Activated CD4-positive, alpha-beta memory T cell treated with anti-CD3 and anti-CD28 coated beads for 36 hours (primary cell): ENCODE results near the gene TRPM8. TPM values are rescaled to one million over a fixed set of nuclear protein-coding genes. Genes with fewer than 3 reads are reported as not detected.

ENCODE experiments used
- CTCF ChIA-PET: fragments of 350-600 bp; sonication (Branson Sonifier 250); formaldehyde crosslinking; loops from one replicate; lab custom pipeline; 2021; ENCODE audit warnings: antibody characterized with exemption, inconsistent platforms; lab: Charles Lee
- POLR2A ChIA-PET: fragments of 350-600 bp; sonication (Branson Sonifier 250); formaldehyde crosslinking; loops from one replicate; lab custom pipeline; 2021; ENCODE audit warnings: antibody characterized with exemption; lab: Charles Lee
- DNase-seq: peaks from one replicate; pipeline ENCODE4 v3.0.0-alpha.2; 2020
- H3K27ac Mint-ChIP-seq: one replicate; pipeline ENCODE4 v1.8.0; 2021; ENCODE audit warnings: mixed read lengths
- H3K27me3 Mint-ChIP-seq: one replicate; pipeline ENCODE4 v1.8.0; 2021; ENCODE audit warnings: mixed read lengths
- H3K36me3 Mint-ChIP-seq: one replicate; pipeline ENCODE4 v1.8.0; 2021; ENCODE audit warnings: mixed read lengths
- H3K4me1 Mint-ChIP-seq: one replicate; pipeline ENCODE4 v1.8.0; 2021; ENCODE audit warnings: low read depth, mixed read lengths
- H3K4me3 Mint-ChIP-seq: one replicate; pipeline ENCODE4 v1.8.0; 2021; ENCODE audit warnings: mild to moderate bottlenecking, mixed read lengths
- H3K9me3 Mint-ChIP-seq: one replicate; pipeline ENCODE4 v1.8.0; 2021; ENCODE audit warnings: mixed read lengths
- intact Hi-C: fragments of 100-400 bp; cut with micrococcal nuclease; formaldehyde crosslinking; loops from one replicate; pipeline ENCODE4 v1.15.1; 2023
- total RNA-seq, 2 experiments: library from RNA; stranded (reverse); gene quantifications; one replicate each; pipeline ENCODE4 v1.2.3, GENCODE V29; 2021

TRPM8 gene
- total RNA-seq, 2 experiments from 2014 or later: not detected

DNA sequence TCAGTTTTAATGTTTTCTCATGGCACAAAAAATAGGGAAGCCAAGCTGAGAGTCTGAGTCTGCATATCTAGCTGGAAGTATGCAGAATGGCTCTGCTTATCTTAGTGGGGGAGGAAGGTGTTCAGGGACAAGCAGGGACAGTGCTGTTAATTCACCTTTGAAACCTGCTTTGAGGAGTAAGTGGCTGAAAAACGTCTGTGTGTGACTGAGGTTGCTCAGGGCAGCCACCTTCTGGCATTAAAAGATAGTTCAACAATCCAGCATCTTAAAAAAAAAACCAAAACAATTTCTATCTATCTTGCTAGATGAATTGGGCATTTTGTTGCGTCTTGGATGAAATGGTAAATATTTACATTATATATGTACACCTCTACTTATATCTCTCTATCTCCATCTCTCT, 2.0 kb upstream of the TRPM8 start:
- peaks cover 16% of the 10 kb centered on the region for H3K27me3 Mint-ChIP-seq
- H3K4me1 Mint-ChIP-seq: peaks cover 5% of the 10 kb centered on the region
- H3K36me3 Mint-ChIP-seq: no peaks in the 10 kb centered on the region
- no peak for DNase-seq
- ChIA-PET POLR2A (interaction anchor here (0.6 kb wide), 2 partner anchors 14 to 550 kb away, joined by 3 read pairs; no protein-coding TSS in a partner anchor), CTCF (interaction anchor here (0.7 to 1.1 kb wide), 2 partner anchors 17 to 58 kb away, joined by 4 to 5 read pairs; no protein-coding TSS in a partner anchor)
- no peak overlapping the region for H3K4me3 Mint-ChIP-seq
- H3K27ac Mint-ChIP-seq: no peak overlapping the region
- H3K9me3 Mint-ChIP-seq: no peaks in the 10 kb centered on the region
- intact Hi-C loops: no loop called here

DNA sequence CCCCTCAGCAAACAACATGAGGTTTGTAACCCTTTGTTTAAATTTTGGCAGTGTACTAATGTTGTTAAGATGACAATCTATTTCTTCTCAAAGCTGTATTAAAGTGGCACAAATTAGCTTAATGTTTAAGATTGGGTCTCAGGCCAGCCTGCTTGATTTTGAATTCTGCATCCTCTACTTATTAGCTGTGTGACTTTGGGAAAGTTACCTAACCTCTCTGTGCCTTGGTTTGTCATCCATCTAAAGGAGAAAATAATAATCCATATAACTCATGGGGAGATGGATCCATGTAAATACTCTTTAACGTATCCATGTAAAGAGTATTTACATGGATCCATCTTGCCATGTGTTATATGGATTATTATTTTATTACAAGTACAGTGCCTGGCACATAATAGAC, 2.1 kb downstream of the TRPM8 start:
- Mint-ChIP-seq H3K4me1 (peaks cover 6% of the 10 kb centered on the region), H3K4me3 (no peak overlapping the region), H3K36me3 (no peaks in the 10 kb centered on the region), H3K9me3 (no peaks in the 10 kb centered on the region), H3K27ac (no peak overlapping the region), H3K27me3 (peaks cover 16% of the 10 kb centered on the region)
- no peak for DNase-seq
- CTCF ChIA-PET: interaction anchor here (0.6 kb wide), 1 partner anchor 26 kb away, joined by 3 read pairs; no protein-coding TSS in a partner anchor
- POLR2A ChIA-PET: no interaction called here
- intact Hi-C loops: no loop called here

DNA sequence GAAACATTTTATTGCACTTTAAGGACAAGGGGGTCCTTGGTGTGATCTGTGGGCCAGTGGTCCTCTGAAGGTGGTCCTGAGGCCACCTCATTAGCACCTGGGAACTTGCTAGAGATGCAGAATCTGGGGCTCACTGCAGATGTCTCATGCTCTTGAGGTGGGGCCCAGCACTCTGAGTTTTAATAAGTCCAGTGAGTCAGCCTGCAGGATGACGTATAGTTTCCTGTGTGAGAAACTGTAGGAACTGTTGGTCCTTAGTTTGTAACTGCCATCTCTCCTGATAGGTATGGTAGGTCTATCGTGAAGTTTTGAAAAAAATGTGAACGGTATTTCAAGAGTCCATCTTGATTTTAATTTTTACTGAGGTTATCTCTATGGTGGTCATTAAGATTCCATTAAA, 2.8 kb downstream of the TRPM8 start:
- Mint-ChIP-seq H3K4me3 (no peak overlapping the region), H3K27ac (no peak overlapping the region), H3K27me3 (peaks cover 20% of the 10 kb centered on the region), H3K9me3 (no peaks in the 10 kb centered on the region), H3K36me3 (no peaks in the 10 kb centered on the region), H3K4me1 (peaks cover 6% of the 10 kb centered on the region)
- POLR2A ChIA-PET: no interaction called here
- DNase-seq: peak; percentile 44
- intact Hi-C loops: no loop called here
- CTCF ChIA-PET: interaction anchor here (0.6 to 0.8 kb wide), 2 partner anchors 8 to 26 kb away, joined by 3 read pairs; no protein-coding TSS in a partner anchor

DNA sequence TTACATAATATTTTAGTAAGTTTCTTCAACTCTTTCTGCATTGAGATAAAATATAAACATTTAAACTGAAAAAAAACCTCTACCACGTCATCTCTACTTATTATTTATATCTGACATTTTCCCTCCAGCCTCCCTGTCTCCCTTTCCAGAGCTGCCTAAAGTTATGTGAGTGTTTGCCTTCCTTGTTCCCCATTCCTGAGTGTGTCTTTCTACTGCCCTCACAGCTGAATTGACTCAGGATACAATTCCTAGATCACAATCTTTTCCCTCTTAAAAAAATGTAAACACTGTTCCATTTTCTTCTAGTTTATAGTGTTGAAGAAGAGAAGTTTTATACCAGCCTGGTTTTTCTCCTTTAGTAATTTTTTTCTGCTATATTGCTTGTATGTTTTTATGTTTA, 5.3 kb downstream of the TRPM8 start:
- intact Hi-C loops: no loop called here
- no peak for DNase-seq
- H3K27me3 Mint-ChIP-seq: peaks cover 24% of the 10 kb centered on the region
- no peaks in the 10 kb centered on the region for H3K36me3 Mint-ChIP-seq
- H3K27ac Mint-ChIP-seq: no peak overlapping the region
- peaks cover 6% of the 10 kb centered on the region for H3K4me1 Mint-ChIP-seq
- H3K9me3 Mint-ChIP-seq: no peaks in the 10 kb centered on the region
- no peak overlapping the region for H3K4me3 Mint-ChIP-seq
- ChIA-PET POLR2A (no interaction called here), CTCF (no interaction called here)

DNA sequence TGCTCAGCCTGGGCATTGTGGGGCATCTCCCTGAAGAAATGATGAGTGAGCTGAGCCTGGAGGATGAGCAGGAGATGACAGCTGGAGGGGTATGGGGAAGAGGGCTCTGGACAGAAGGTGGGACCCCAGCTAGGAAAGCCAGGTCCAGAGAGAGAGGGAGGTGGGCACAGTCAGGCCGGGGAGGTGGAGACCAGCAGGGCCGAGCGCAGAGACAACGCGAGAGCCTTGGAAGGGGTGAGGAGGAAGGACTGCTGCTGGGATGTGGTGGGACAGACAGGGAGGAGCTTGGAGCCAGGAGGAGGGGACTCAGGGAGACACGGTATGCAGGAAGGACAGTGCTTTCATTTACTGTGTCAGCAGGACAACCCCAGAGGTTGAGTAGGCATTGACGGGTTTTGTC, 8.2 kb downstream of the TRPM8 start:
- ChIA-PET CTCF (no interaction called here), POLR2A (no interaction called here)
- H3K9me3 Mint-ChIP-seq: no peaks in the 10 kb centered on the region
- no peak for DNase-seq
- H3K36me3 Mint-ChIP-seq: no peaks in the 10 kb centered on the region
- H3K27me3 Mint-ChIP-seq: peaks cover 29% of the 10 kb centered on the region
- H3K4me1 Mint-ChIP-seq: peaks cover 4% of the 10 kb centered on the region
- no peak overlapping the region for H3K27ac Mint-ChIP-seq
- intact Hi-C loops: no loop called here
- H3K4me3 Mint-ChIP-seq: no peak overlapping the region

DNA sequence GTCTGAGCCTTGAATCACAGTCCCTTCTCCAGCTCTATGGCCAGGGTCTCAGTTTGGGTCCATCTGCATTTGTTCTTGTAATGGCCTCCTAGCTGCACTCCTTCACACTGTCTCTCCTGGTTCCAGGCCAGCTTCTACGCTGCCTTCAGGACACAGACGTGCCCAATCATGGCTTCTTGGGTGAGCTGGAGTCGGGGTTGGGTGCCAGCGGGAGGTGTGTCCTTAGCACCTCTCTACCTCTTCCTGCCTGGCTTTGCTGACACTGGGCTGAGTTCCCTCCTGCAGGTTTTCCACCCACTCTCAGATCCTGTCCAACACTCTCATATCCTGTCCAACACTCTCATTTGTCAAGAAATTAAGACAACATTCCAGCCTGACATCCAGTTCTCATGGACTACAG, 9.6 kb downstream of the TRPM8 start:
- Mint-ChIP-seq H3K36me3 (no peaks in the 10 kb centered on the region), H3K9me3 (no peaks in the 10 kb centered on the region), H3K27ac (no peak overlapping the region), H3K27me3 (peaks cover 33% of the 10 kb centered on the region), H3K4me3 (no peak overlapping the region), H3K4me1 (peaks cover 4% of the 10 kb centered on the region)
- CTCF ChIA-PET: no interaction called here
- no peak for DNase-seq
- POLR2A ChIA-PET: no interaction called here
- intact Hi-C loops: no loop called here

DNA sequence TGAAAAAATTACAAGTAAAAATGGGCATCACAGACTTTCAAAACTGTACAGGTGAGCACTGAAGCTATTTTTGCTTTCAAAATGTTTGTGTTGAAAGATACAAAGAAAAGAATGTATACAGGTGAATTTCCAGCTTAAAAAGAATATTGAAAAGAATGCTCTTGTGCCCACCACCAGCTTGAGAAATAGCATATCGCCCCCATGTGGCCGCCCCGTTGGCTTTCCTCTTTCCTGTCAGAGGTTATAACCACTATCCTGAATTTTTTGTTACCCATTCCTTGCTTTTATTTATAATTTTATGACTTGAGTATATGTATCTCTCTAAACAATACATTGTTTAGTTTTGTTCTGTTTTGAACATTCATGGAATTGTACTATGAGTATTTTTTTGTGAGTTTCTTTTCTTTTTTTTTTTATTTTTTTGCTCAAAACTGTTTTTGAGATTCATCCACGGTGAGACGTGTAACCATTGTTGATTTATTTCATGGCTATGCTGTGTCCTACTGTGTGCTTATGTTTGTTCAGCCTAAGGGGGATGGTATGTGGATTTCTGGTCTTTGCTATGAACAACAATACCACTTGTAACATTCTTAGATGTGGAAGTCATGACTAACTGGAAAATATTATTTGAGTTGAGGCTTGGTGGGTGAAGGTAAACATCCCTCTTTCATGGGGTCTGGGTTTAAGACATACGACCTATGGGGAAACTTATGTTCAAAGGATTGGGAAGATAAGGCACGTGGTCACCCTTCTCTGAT, 11.6 kb downstream of the TRPM8 start:
- CTCF ChIA-PET: interaction anchor here (0.6 kb wide), 1 partner anchor 8 kb away, joined by 3 read pairs; no protein-coding TSS in a partner anchor
- Mint-ChIP-seq H3K36me3 (no peaks in the 10 kb centered on the region), H3K9me3 (no peaks in the 10 kb centered on the region), H3K27me3 (peaks cover 44% of the 10 kb centered on the region), H3K4me3 (no peak overlapping the region), H3K27ac (no peak overlapping the region), H3K4me1 (peaks cover 4% of the 10 kb centered on the region)
- intact Hi-C loops: no loop called here
- POLR2A ChIA-PET: no interaction called here
- peak; percentile 58 for DNase-seq

DNA sequence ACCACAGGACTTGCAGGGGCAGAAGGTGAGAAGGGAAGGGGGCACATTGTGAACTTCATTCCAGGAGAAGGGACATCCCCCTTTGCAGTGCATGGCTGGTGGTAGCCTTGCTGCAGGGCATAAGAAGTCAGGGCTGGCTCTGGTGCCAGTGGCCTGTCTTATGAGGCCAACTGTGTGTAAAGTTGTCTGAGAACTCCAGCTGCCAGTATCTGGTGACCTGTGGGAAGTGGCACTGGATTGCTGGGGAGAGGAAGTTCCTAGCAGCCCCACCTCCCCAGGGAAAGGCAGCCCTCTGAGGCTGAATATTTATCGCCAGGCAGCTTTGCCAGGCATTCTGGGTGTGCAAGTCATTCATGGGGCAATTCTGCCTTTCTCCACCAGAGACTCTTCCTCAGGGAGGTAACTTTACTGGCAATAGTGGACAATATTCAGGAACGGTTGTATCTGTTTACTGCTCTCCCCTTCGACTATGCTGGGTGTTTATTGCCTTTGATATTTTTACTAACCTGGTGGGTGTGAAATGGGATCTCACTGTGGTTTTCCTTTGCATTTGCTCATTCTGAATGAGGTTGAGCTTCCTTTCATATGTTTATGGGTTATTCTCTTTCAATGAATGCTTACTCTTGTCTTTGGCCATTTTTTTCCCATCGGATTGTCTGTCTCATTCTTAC, 12.3 kb downstream of the TRPM8 start:
- intact Hi-C loops: loop anchor here (1.0 kb wide), 1 partner anchor 20 kb away; no protein-coding TSS in a partner anchor
- H3K27ac Mint-ChIP-seq: no peak overlapping the region

DNA sequence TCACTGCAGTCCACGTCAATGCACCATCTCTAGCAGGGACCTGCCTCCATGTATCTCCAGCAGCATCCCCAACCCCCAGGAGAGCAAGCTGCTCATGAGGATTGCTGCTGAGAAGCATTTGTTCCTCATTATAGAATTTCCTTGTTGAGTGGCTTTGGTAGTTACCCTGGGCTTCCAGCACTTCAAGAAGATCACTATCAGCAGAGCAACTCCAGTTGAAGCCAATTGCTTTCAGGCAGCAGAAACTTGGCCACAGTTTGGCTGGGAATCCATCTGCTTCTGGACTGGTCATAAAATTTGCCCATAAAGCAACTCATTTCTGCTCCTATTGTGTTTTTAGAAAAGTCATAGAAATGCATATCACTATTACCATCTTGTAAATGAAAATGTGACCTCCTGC, 17.4 kb downstream of the TRPM8 start:
- H3K4me3 Mint-ChIP-seq: no peak overlapping the region
- H3K9me3 Mint-ChIP-seq: no peaks in the 10 kb centered on the region
- no peak for DNase-seq
- ChIA-PET POLR2A (no interaction called here), CTCF (no interaction called here)
- intact Hi-C loops: no loop called here
- peaks cover 45% of the 10 kb centered on the region for H3K27me3 Mint-ChIP-seq
- peaks cover 6% of the 10 kb centered on the region for H3K4me1 Mint-ChIP-seq
- H3K27ac Mint-ChIP-seq: no peak overlapping the region
- no peaks in the 10 kb centered on the region for H3K36me3 Mint-ChIP-seq

More for the DNA sequence above, 12.3 kb downstream of the TRPM8 start:
- ChIA-PET POLR2A (no interaction called here), CTCF (interaction anchor here (1.8 kb wide), 1 partner anchor 173 kb away, joined by 4 read pairs; no protein-coding TSS in a partner anchor)
- Mint-ChIP-seq H3K27me3 (peaks cover 43% of the 10 kb centered on the region), H3K36me3 (no peaks in the 10 kb centered on the region), H3K4me3 (no peak overlapping the region), H3K4me1 (peaks cover 4% of the 10 kb centered on the region), H3K9me3 (no peaks in the 10 kb centered on the region)
- no peak for DNase-seq

DNA sequence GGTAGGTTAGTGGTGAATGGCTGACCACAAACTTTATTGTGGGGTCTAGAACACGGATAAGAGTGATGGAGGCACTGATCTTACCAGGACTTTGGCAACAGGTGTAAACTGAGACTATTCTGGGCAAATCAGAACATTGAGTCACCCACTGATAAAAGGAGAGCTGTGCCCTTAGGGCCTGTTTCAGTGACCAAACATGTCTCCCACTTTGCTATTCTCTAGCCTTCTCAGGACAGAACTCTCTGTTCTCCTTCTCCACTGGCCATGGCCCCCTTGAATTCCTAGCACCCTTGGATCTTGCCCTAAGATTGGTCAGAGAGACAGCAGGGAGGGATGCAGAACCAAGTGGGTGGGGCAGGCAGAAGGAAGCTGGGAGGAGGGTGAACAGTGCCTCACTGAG, 18.3 kb downstream of the TRPM8 start:
- DNase-seq: no peak
- no peaks in the 10 kb centered on the region for H3K36me3 Mint-ChIP-seq
- ChIA-PET POLR2A (no interaction called here), CTCF (no interaction called here)
- peaks cover 3% of the 10 kb centered on the region for H3K4me1 Mint-ChIP-seq
- intact Hi-C loops: no loop called here
- H3K27me3 Mint-ChIP-seq: peaks cover 46% of the 10 kb centered on the region
- no peak overlapping the region for H3K27ac Mint-ChIP-seq
- H3K9me3 Mint-ChIP-seq: no peaks in the 10 kb centered on the region
- H3K4me3 Mint-ChIP-seq: no peak overlapping the region

DNA sequence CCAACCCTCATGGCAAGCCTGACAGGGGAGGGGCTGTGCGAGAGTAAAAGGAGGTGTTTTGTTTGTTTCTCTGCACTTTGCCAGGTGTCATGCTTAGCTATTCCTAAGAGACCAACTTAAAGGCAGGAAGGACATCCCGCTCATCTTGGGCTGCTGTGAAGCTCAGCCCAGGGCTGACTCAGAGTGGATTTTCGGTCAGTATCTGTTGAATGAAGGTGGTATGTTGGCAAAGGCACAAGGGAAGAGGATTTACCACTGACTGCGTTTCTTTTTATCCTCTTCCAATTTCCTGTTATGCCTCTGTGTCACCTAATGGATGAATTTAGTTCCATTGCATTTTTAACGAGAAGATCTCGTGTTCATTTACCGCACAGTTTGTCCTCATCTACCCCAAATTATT, 18.9 kb downstream of the TRPM8 start:
- Mint-ChIP-seq H3K4me1 (peaks cover 3% of the 10 kb centered on the region), H3K27me3 (peaks cover 49% of the 10 kb centered on the region), H3K4me3 (no peak overlapping the region), H3K27ac (no peak overlapping the region), H3K9me3 (no peaks in the 10 kb centered on the region), H3K36me3 (no peaks in the 10 kb centered on the region)
- no peak for DNase-seq
- CTCF ChIA-PET: no interaction called here
- POLR2A ChIA-PET: no interaction called here
- intact Hi-C loops: no loop called here

DNA sequence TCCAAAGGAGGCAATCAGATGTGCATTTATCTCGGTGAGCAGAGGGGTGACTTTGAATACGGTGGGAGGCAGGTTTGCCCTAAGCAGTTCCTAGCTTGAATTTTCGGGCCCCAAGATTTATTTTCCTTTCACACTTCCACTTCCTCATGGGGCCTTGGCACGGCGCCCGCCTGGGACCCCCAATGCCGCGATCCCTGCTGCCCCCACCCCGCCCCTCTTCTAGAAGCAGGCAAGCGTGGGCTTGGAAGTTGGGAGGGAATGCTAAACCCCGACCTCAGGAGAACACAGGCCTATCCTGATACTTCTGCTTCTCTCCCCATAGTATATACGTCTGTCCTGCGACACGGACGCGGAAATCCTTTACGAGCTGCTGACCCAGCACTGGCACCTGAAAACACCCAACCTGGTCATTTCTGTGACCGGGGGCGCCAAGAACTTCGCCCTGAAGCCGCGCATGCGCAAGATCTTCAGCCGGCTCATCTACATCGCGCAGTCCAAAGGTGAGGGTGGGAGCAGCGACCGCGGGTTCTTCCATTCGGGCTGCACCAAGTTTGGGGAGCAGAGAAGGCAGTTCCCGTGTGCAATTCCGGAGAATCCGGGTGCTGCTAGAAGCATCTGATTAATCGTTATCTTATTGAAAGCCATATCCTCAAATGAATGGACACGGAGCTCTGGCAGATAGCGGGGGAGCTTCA, 21.6 kb downstream of the TRPM8 start:
- ChIA-PET CTCF (no interaction called here), POLR2A (no interaction called here)
- Mint-ChIP-seq H3K36me3 (no peaks in the 10 kb centered on the region), H3K9me3 (peaks cover 2% of the 10 kb centered on the region), H3K27ac (no peak overlapping the region), H3K4me1 (peaks cover 3% of the 10 kb centered on the region), H3K4me3 (peak overlapping the region; percentile 40), H3K27me3 (peaks cover 47% of the 10 kb centered on the region)
- intact Hi-C loops: no loop called here
- peak; percentile 18 for DNase-seq
